Measurements from ENCODE around the gene RAB32. TPM values are rescaled to one million over a fixed set of nuclear protein-coding genes. Genes with fewer than 3 reads are reported as not detected.
"Not testable (repeated sequence)": the region's sequence is repeated elsewhere in the genome, so short reads cannot be mapped to it uniquely, and the experiment has no call there.

Gene RAB32
- total RNA-seq, 4 donors from 2014 or later, result 1.2 to 4.3 (median 3.2) TPM

DNA sequence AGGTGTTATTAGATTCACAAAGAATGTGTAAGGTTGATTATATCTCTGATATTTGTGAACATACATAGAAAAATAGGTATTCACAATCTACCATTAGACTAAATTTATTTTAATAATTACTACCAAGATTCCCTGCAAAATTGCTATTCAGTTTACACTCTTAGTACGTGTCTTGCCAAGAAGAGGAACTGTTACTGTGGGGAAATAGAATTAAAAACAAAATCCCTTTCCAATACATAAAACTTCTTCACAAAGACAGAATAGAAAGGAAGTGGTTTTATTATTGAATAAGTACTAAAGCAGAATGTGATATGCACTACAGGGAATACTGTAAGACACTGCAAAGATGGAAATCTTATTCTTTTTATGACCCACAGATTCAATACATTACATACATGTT lies 17.0 kb downstream of the RAB32 start:
- Histone ChIP-seq H3K4me1 (no peaks in the 10 kb centered on the region), H3K36me3 (no peaks in the 10 kb centered on the region), H3K9me3 (no peaks in the 10 kb centered on the region), H3K27me3 (no peaks in the 10 kb centered on the region), H3K4me3 (no peak overlapping the region), H3K27ac (no peak overlapping the region)
- no peak for DNase-seq
- intact Hi-C loops (cut with DNase I; ENCODE audit: low total_unique reads), result no loop called here
- no peak for TF ChIP-seq POLR2A (IDR thresholded peaks at IDR 0.05)
- TF ChIP-seq, protein P1, sequence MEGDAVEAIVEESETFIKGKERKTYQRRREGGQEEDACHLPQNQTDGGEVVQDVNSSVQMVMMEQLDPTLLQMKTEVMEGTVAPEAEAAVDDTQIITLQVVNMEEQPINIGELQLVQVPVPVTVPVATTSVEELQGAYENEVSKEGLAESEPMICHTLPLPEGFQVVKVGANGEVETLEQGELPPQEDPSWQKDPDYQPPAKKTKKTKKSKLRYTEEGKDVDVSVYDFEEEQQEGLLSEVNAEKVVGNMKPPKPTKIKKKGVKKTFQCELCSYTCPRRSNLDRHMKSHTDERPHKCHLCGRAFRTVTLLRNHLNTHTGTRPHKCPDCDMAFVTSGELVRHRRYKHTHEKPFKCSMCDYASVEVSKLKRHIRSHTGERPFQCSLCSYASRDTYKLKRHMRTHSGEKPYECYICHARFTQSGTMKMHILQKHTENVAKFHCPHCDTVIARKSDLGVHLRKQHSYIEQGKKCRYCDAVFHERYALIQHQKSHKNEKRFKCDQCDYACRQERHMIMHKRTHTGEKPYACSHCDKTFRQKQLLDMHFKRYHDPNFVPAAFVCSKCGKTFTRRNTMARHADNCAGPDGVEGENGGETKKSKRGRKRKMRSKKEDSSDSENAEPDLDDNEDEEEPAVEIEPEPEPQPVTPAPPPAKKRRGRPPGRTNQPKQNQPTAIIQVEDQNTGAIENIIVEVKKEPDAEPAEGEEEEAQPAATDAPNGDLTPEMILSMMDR (IDR thresholded peaks at IDR 0.05 in 4 of 5, conservative IDR thresholded peaks at IDR 0.05 in 1 of 5), result no peak
- in situ Hi-C loops (cut with MboI; ENCODE audit: low sequenced_read_pairs in 4 of 4), result no loop called here
- ATAC-seq, result no peak

DNA sequence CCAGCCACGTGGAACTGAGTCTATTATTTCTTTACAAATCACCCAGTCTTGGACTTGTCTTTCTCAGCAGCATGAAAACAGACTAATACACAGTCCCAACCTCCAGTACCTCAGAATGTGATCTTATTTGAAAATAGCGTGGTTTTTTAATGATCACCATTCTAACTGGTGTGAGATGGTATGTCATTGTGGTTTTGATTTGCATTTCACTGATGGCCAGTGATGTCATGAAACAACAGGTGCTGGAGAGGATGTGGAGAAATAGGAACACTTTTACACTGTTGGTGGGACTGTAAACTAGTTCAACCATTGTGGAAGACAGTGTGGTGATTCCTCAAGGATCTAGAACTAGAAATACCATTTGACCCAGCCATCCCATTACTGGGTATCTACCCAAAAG lies 23.0 kb downstream of the RAB32 start:
- H3K27ac ChIP-seq; ATAC-seq; in situ Hi-C loops (cut with MboI; ENCODE audit: low sequenced_read_pairs in 4 of 4); H3K9me3 ChIP-seq; intact Hi-C loops (cut with DNase I; ENCODE audit: low total_unique reads); H3K4me1 ChIP-seq; H3K27me3 ChIP-seq; H3K4me3 ChIP-seq; H3K36me3 ChIP-seq; DNase-seq: not testable (repeated sequence)

DNA sequence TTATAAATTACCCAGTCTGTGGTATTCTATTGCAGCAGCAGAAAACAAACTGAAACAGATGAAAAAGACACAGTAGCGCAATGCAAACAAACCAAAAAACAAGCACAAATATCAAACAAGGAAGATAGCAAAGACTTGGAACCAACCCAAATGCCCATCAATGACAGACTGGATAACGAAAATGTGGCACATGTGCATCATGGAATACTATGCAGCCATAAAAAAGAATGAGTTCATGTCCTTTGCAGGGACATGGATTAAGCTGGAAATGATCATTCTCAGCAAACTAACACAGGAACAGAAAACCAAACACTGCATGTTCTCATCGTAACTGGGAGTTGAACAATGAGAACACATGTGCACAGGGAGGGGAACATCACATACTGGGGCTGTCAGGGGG lies 25.0 kb downstream of the RAB32 start:
- H3K4me3 ChIP-seq; H3K36me3 ChIP-seq; DNase-seq; H3K27me3 ChIP-seq; intact Hi-C loops (cut with DNase I; ENCODE audit: low total_unique reads); H3K4me1 ChIP-seq; H3K9me3 ChIP-seq; in situ Hi-C loops (cut with MboI; ENCODE audit: low sequenced_read_pairs in 4 of 4); ATAC-seq; H3K27ac ChIP-seq: not testable (repeated sequence)

DNA sequence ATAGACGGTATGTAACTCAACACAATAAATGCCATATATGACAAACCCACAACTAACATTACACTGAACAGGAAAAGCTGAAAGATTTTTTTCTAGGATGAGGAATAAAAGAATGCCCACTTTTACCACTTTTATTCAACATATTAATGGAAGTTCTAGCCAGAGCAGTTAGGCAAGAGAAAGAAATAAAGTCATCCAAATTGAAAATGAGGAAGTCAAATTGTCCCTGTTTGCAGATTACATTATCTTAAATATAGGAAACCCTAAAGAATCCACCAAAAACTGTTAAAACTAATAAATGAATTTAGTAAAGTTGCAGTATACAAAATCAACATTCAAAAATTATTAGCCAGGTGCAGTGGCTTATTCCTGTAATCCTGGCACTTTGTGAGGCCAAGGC lies 30.6 kb downstream of the RAB32 start:
- Histone ChIP-seq H3K4me3 (no peak overlapping the region), H3K9me3 (no peaks in the 10 kb centered on the region), H3K27ac (no peak overlapping the region), H3K36me3 (no peaks in the 10 kb centered on the region), H3K4me1 (no peaks in the 10 kb centered on the region), H3K27me3 (no peaks in the 10 kb centered on the region)
- intact Hi-C loops (cut with DNase I; ENCODE audit: low total_unique reads) (no loop called here), in situ Hi-C loops (cut with MboI; ENCODE audit: low sequenced_read_pairs in 4 of 4) (no loop called here)
- DNase-seq, result no peak
- TF ChIP-seq, protein P1 (IDR thresholded peaks at IDR 0.05 in 4 of 5, conservative IDR thresholded peaks at IDR 0.05 in 1 of 5), result no peak
- no peak for TF ChIP-seq POLR2A (IDR thresholded peaks at IDR 0.05)
- no peak for ATAC-seq

DNA sequence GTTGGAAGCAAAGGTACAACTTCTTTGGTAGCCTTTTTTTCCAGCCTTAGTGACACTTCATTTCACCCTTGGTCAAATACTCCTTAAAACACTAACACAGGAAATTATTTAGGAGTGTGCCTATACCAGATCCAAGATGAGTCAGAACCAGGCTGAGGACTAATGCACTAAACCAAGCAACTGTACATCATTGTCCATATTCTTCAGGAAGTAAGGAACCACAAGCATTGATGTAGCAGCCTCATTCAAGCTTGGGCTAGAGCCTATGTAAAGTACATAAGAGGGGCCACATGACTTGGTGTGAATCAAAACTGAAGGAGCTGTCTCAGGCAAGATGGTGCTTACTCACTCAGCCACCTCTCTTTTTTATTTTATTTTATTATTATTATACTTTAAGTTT lies 34.4 kb downstream of the RAB32 start:
- Histone ChIP-seq H3K27ac (no peak overlapping the region), H3K36me3 (no peaks in the 10 kb centered on the region), H3K9me3 (no peaks in the 10 kb centered on the region), H3K4me1 (no peaks in the 10 kb centered on the region), H3K27me3 (no peaks in the 10 kb centered on the region), H3K4me3 (no peak overlapping the region)
- intact Hi-C loops (cut with DNase I; ENCODE audit: low total_unique reads), result no loop called here
- ATAC-seq (no peak), DNase-seq (no peak)
- in situ Hi-C loops (cut with MboI; ENCODE audit: low sequenced_read_pairs in 4 of 4), result no loop called here
- no peak for TF ChIP-seq POLR2A (IDR thresholded peaks at IDR 0.05)
- TF ChIP-seq, protein P1 (IDR thresholded peaks at IDR 0.05 in 4 of 5, conservative IDR thresholded peaks at IDR 0.05 in 1 of 5), result no peak

DNA sequence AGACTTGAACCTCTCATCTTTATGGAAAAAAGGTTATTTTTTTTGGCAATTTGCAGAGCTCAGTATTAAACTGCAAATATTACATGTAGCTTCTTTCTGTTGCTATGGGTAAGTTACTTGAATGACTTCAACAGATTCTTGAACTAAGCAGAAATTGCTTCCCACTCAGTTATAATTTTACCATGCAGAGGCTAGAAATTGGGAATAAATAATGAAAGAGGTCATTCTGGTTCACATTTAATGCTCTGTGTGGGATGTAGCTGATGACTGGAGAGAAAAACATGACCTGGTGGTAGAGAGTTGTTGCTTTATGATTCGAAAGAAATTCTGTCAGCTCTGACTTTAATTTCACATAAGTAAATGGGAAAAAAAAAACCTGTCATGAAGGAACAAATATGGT lies 38.3 kb downstream of the RAB32 start:
- intact Hi-C loops (cut with DNase I; ENCODE audit: low total_unique reads) (no loop called here), in situ Hi-C loops (cut with MboI; ENCODE audit: low sequenced_read_pairs in 4 of 4) (no loop called here)
- DNase-seq (no peak), ATAC-seq (no peak)
- Histone ChIP-seq H3K27me3 (no peaks in the 10 kb centered on the region), H3K36me3 (no peaks in the 10 kb centered on the region), H3K4me1 (no peaks in the 10 kb centered on the region), H3K27ac (no peak overlapping the region), H3K4me3 (no peak overlapping the region), H3K9me3 (no peaks in the 10 kb centered on the region)
- TF ChIP-seq POLR2A (IDR thresholded peaks at IDR 0.05), result no peak
- TF ChIP-seq, protein P1 (IDR thresholded peaks at IDR 0.05 in 4 of 5, conservative IDR thresholded peaks at IDR 0.05 in 1 of 5), result no peak
